Measurements from ENCODE around the gene HSH2D. TPM values are rescaled to one million over a fixed set of nuclear protein-coding genes. Genes with fewer than 3 reads are reported as not detected.

Gene HSH2D
- total and polyA plus RNA-seq, 2 of the 13 experiments (the other 11 are each of a cell fraction or from before 2014, with no cell fraction given): 0.69 to 3.2 TPM

DNA sequence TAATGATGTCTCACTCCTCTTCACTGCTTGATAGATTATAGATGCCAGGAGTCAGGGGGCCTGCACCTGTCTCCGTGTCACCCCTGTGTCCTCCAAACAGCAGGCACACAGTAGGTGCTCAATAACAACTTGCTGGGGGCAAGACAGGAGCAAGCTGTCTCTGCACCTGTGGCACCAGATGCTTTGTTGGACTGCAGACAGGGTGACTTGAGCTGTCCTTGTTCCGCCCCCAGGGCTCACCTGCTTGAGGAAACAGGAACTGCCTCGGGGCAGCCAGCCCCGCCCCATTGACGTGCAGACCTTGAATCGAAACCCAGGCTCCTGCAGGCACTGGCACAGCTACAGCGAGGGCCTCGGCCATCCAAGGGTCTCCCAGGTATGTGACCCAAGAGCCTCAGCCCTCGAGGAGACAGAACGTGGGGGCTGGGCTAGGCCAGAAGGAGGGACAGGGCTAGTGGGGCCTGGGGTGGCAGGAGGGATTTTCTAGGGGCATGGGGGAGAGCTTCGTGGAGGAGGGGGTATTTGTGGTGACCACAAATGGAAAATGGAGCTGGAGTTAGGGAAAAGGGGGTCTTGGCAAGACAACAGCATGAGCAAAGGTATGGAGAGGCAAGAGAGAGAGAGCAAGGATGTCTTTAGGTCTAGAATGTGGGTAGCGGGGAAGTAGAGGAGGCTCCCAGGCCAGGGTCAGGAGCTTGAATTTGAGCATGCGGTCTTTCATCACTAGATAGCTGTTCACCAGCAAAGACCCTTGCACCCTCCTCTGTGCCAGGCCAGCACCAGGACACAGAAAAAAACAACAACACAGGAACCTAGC, at the start of gene HSH2D (continued):
- TF ChIP-seq RXRA (CRISPR knock-in tag; IDR thresholded peaks at IDR 0.05) (no peak), ZEB1 (IDR thresholded peaks at IDR 0.05; ENCODE audit: insufficient replicate concordance, low read depth) (peak; percentile 60), ETV5 (CRISPR knock-in tag; IDR thresholded peaks at IDR 0.05; ENCODE audit: borderline replicate concordance) (peak; percentile 22; the same call in 1 of the 2 replicates), GABPA (IDR thresholded peaks at IDR 0.05; ENCODE audit: low read depth, low read length) (no peak), GABPA (CRISPR knock-in tag; IDR thresholded peaks at IDR 0.05; ENCODE audit: low read depth) (peak; percentile 58), GLI4 (CRISPR knock-in tag; IDR thresholded peaks at IDR 0.05; ENCODE audit: borderline replicate concordance) (no peak), ZXDC (CRISPR knock-in tag; IDR thresholded peaks at IDR 0.05) (no peak)

DNA sequence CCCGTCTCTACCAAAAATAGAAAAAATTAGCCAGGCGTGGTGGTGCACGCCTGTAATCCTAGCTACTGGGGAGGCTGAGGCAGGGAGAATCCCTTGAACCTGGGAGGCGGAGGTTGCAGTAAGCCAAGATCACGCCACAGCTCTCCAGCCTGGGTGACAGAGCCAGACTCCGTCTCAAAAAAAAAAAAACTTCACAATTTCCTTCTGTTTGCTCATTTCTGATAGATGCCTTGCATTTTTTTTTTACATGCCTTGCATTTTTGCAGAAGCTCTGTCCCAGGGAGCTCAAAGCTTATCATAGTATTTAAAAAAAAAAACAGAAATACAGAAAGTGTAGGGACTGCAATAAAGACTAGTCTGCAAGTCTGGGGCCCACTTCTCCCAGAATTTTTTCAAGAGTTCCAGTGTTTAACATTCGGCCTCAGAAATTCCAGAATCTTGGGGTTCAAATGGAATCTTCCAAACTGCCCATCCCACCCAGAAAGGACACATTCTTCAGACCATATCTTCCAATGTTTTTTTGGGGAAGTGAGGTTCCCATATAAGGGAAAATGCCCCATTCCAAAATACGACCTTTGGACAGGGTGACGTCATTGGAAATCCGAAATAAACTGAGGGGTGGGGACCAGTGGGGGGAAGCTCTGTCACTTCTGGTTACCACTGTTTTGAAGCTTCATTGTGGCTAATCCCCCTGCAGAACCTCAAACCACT, 49.0 kb upstream of the HSH2D start:
- no peaks in the 10 kb centered on the region for H3K27me3 ChIP-seq (ENCODE audit: control insufficient read depth in 1 of 2, insufficient read depth in 2 of 2, low read length in 2 of 2)
- in situ Hi-C loops (cut with HindIII; ENCODE audit: extremely low pct_ligation_motif_present, low pct_unique_long_range_greater_than_20kb): no loop called here
- DNase-seq (ENCODE audit: low spot score) (no peak), ATAC-seq (no peak), FAIRE-seq (no peak)
- intact Hi-C loops (cut with micrococcal nuclease; ENCODE audit: unreplicated experiment): no loop called here
- no TSS peak for BruUV-seq (replicated peaks)
- H4K20me1 ChIP-seq (ENCODE audit: insufficient read depth, low read length): no peaks in the 10 kb centered on the region
- ChIA-PET CTCF (ENCODE audit: low intra/inter-chr PET ratio, low total read pairs) (no interaction called here), POLR2A (interaction anchor here (0.7 to 4.3 kb wide), 6 partner anchors 10 to 24 kb away, joined by 3 to 31 read pairs (median 4); partner anchors contain the start of gene TPM4)
- H3K4me2 ChIP-seq (ENCODE audit: low read depth, low read length): no peak overlapping the region
- H3K36me3 ChIP-seq (replicated peaks in 1 of 2; ENCODE audit: control insufficient read depth in 1 of 2, insufficient read depth in 2 of 2, low read length in 2 of 2): peaks cover 17 to 53% of the 10 kb centered on the region in 2 experiments
- H3K9me3 ChIP-seq (ENCODE audit: low read length): no peaks in the 10 kb centered on the region
- H2AFZ ChIP-seq (ENCODE audit: low read length): no peak overlapping the region
- no peaks in the 10 kb centered on the region for H3K79me2 ChIP-seq (ENCODE audit: insufficient read depth, low read length)
- H3K27ac ChIP-seq (ENCODE audit: extremely low read length, insufficient read depth, low read length): peak overlapping the region; percentile 53
- 71% methylated on average over 10 of the region's 10 CpGs for WGBS (ENCODE audit: low lambda C conversion rate)
- peak overlapping the region; percentile 31 for H3K9ac ChIP-seq (ENCODE audit: insufficient read depth, low read depth, low read length)
- no peak overlapping the region for H3K4me3 ChIP-seq (replicated peaks in 1 of 3; ENCODE audit: insufficient read depth in 1 of 3, low read depth in 2 of 3, low read length in 3 of 3)
- peaks cover 95% of the 10 kb centered on the region for H3K4me1 ChIP-seq (ENCODE audit: insufficient read depth, low read length)
- TF ChIP-seq REPIN1 (CRISPR knock-in tag; IDR thresholded peaks at IDR 0.05; ENCODE audit: borderline replicate concordance, low read depth) (0 out of 2 replicates have a peak, but pooled peaks have one; percentile 18), KLF15 (CRISPR knock-in tag; IDR thresholded peaks at IDR 0.05; ENCODE audit: borderline replicate concordance) (no peak), CREB1 (IDR thresholded peaks at IDR 0.05) (peak; percentile 84), CREB1 (CRISPR knock-in tag; IDR thresholded peaks at IDR 0.05) (no peak), ATF3 (CRISPR knock-in tag; IDR thresholded peaks at IDR 0.05) (0 out of 2 replicates have a peak, but pooled peaks have one; percentile 5), ONECUT2 (CRISPR knock-in tag; IDR thresholded peaks at IDR 0.05) (no peak)
- TF ChIP-seq, protein P1, sequence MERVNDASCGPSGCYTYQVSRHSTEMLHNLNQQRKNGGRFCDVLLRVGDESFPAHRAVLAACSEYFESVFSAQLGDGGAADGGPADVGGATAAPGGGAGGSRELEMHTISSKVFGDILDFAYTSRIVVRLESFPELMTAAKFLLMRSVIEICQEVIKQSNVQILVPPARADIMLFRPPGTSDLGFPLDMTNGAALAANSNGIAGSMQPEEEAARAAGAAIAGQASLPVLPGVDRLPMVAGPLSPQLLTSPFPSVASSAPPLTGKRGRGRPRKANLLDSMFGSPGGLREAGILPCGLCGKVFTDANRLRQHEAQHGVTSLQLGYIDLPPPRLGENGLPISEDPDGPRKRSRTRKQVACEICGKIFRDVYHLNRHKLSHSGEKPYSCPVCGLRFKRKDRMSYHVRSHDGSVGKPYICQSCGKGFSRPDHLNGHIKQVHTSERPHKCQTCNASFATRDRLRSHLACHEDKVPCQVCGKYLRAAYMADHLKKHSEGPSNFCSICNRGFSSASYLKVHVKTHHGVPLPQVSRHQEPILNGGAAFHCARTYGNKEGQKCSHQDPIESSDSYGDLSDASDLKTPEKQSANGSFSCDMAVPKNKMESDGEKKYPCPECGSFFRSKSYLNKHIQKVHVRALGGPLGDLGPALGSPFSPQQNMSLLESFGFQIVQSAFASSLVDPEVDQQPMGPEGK (CRISPR knock-in tag; IDR thresholded peaks at IDR 0.05): 0 out of 2 replicates have a peak, but pooled peaks have one; percentile 7
- TF ChIP-seq, protein P2, sequence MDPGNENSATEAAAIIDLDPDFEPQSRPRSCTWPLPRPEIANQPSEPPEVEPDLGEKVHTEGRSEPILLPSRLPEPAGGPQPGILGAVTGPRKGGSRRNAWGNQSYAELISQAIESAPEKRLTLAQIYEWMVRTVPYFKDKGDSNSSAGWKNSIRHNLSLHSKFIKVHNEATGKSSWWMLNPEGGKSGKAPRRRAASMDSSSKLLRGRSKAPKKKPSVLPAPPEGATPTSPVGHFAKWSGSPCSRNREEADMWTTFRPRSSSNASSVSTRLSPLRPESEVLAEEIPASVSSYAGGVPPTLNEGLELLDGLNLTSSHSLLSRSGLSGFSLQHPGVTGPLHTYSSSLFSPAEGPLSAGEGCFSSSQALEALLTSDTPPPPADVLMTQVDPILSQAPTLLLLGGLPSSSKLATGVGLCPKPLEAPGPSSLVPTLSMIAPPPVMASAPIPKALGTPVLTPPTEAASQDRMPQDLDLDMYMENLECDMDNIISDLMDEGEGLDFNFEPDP (CRISPR knock-in tag; conservative IDR thresholded peaks at IDR 0.05): 0 out of 2 replicates have a peak, but pooled peaks have one; percentile 15
